ENCODE results near the gene KANSL3. TPM values are rescaled to one million over a fixed set of nuclear protein-coding genes. Genes with fewer than 3 reads are reported as not detected.

KANSL3 gene
- total RNA-seq, 1 donor from 2014 or later = 56.1 TPM

DNA sequence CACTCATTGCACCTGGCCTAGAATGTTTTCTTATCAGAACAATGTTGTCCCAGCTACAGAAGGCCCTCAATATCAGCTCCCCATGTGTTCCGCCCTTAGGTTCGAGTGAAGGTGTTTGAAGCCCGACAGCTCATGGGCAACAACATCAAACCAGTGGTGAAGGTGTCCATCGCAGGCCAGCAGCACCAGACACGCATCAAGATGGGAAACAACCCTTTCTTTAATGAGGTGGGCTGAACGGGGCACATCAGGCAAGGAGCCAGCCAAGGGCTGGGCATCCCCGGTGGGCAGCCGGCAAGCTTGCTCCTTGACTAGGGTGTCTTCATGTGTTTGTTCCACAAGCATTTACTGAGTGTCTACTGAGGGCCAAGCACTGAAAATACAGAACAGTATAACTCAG is 13.7 kb upstream of the KANSL3 start:
- intact Hi-C loops (cut with DNase I) = no loop called here
- DNase-seq (ENCODE audit: low spot score in 2 of 2) = no peak
- no peaks in the 10 kb centered on the region for H3K27me3 ChIP-seq
- no peaks in the 10 kb centered on the region for H3K36me3 ChIP-seq
- H3K27ac ChIP-seq = no peak overlapping the region
- no peaks in the 10 kb centered on the region for H3K9me3 ChIP-seq
- H3K4me1 ChIP-seq = no peaks in the 10 kb centered on the region
- H3K4me3 ChIP-seq = no peak overlapping the region
- no peak for TF ChIP-seq CTCF (IDR thresholded peaks at IDR 0.05)

DNA sequence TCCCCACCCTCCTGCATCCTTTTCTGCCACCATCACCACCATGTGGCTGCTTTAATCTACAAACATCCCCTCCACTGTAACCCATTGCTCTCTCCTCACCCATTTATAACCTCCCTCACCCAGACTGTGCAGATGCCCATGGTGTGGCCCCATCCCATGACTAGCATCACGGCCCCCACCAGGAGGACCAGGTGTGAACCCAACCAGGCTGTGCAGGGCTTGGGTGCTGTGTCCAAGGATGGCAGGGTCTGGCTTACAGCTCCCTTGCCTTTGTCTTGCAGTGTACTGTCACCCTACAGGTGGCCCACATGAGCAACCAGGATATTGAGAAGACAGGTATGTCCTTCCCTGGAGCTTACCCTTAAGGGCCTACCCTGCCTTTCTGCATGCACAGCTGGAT is 11.2 kb upstream of the KANSL3 start:
- H3K9me3 ChIP-seq = no peaks in the 10 kb centered on the region
- intact Hi-C loops (cut with DNase I) = no loop called here
- H3K36me3 ChIP-seq = no peaks in the 10 kb centered on the region
- H3K4me1 ChIP-seq = no peaks in the 10 kb centered on the region
- H3K27me3 ChIP-seq = no peaks in the 10 kb centered on the region
- TF ChIP-seq CTCF (IDR thresholded peaks at IDR 0.05) = no peak
- no peak overlapping the region for H3K4me3 ChIP-seq
- no peak overlapping the region for H3K27ac ChIP-seq
- DNase-seq (ENCODE audit: low spot score in 2 of 2) = no peak

- intact Hi-C loops (cut with DNase I) = no loop called here
- no peak for DNase-seq (ENCODE audit: low spot score in 2 of 2)
- Histone ChIP-seq H3K27me3 (no peaks in the 10 kb centered on the region), H3K9me3 (no peaks in the 10 kb centered on the region), H3K4me1 (no peaks in the 10 kb centered on the region), H3K36me3 (no peaks in the 10 kb centered on the region), H3K27ac (no peak overlapping the region), H3K4me3 (no peak overlapping the region)
- no peak for TF ChIP-seq CTCF (IDR thresholded peaks at IDR 0.05)
Measured at GRCh38 chr2:96648306-96648930, 10.3 kb upstream of the KANSL3 start.

- Histone ChIP-seq H3K9me3 (no peaks in the 10 kb centered on the region), H3K4me3 (no peak overlapping the region), H3K36me3 (no peaks in the 10 kb centered on the region), H3K27me3 (no peaks in the 10 kb centered on the region), H3K4me1 (no peaks in the 10 kb centered on the region), H3K27ac (no peak overlapping the region)
- no peak for TF ChIP-seq CTCF (IDR thresholded peaks at IDR 0.05)
- intact Hi-C loops (cut with DNase I) = no loop called here
- DNase-seq (ENCODE audit: low spot score in 2 of 2) = no peak
Measured at GRCh38 chr2:96647681-96648080, 9.6 kb upstream of the KANSL3 start.

DNA sequence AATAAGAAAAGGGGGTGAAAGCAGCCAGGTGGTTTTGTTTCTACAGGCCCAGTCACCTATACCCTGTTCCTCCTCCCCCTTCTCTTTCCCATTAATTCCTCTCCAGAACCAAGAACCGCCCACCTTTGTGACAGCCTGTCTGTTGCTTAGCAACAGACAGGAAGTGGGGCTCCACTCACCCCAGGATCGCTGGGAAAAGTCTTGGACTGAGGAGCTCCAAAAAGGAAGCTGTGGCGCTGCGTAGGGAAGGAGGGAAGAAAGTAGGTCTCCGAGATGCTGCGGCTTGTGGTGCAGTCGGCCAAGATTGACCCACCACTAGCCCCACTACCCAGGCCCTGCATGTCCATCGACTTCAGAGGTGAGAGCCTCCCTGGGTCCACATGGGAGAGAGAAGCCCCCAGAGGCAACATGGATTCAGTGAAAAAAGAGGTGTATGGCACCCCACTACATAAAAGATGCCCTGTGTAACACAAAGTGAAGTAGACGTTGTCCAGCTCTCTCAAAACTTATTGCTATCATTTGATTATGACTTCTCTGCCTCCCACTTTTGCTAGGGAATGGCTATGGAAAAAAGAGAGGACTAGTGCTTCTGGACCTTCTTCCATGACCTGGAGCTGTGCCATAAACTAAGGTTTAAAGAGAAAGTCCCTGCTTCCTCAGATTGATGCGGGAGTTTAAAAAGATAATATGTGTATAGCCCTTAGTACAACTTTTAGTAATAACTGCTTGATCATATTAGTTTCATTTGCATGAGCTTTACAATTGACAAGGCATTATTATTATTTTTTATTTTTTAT is 4.7 kb upstream of the KANSL3 start, which contains the start of gene FER1L5:
TSS of gene FER1L5 (plus strand) at position 201 of the 797 bp plus-strand sequence. CDS start at position 274, 73 bp downstream.
- no peak for TF ChIP-seq CTCF (IDR thresholded peaks at IDR 0.05)
- intact Hi-C loops (cut with DNase I) = no loop called here
- Histone ChIP-seq H3K36me3 (no peaks in the 10 kb centered on the region), H3K27me3 (no peaks in the 10 kb centered on the region), H3K4me3 (peak within 1 kb of the TSS in 1 of 2 donors; percentile 12), H3K9me3 (peaks cover 0 to 4% of the 10 kb centered on the region in 2 donors), H3K27ac (no peak within 1 kb of the TSS), H3K4me1 (peaks cover 0 to 4% of the 10 kb centered on the region in 2 donors)
- no peak for DNase-seq (ENCODE audit: low spot score in 2 of 2)

All from ascending aorta (tissue), 2 donors.